CD4-positive, alpha-beta T cell treated with Interleukin-17A for 1 hour (primary cell): ENCODE results near the gene KRT39.
"Not testable (repeated sequence)": the region's sequence is repeated elsewhere in the genome, so short reads cannot be mapped to it uniquely, and the experiment has no call there.

Source experiments
- DNase-seq: peaks from one replicate; pipeline ENCODE4 v3.0.0-alpha.2; 2020

KRT39 gene

DNA sequence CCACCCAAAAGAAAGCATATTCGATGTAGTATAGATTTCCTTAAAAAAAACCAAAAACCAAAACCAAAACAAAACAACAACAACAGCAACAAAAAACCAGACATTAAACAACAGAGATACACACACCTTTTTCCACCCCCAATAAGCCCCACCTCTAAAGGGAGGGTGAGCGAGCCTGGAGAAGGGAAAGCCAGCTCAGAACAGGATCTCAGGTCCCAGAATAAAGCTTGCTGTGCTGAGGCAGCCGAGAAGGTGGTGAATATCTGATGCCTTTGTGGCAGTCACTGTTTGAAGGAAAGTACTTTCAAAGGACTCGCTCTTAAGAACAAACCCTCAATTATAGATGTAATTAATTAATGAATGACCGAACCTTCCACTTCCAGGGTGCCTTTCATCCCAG, 29.8 kb downstream of the KRT39 start:
- DNase-seq: no peak

- DNase-seq: no peak
These were observed 30.2 kb downstream of the KRT39 start for GRCh38 chr17:40936437-40936971.

DNA sequence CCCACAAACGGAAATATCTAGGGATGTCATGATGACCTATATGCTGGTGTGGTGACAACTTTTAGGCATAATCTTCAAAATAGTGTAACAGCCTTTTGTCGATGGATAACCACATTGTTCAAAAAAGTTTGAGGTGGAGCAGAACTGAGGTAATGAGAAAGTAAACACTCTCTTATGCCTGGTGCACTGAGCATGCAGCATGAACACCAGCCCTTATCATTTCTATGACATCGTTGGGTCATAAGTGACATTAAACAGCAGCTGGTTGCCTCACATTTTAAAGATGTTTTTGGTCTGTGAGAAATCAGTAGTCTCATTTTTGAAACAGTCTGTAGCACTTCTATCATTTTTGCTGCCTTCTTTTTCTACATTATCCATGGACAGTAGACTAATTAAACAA, 31.1 kb downstream of the KRT39 start:
- DNase-seq: no peak

- DNase-seq: no peak
These were observed 34.1 kb downstream of the KRT39 start for GRCh38 chr17:40932608-40933007.

GRCh38 chr17:40931311-40931710, 35.4 kb downstream of the KRT39 start:
- DNase-seq: no peak

DNA sequence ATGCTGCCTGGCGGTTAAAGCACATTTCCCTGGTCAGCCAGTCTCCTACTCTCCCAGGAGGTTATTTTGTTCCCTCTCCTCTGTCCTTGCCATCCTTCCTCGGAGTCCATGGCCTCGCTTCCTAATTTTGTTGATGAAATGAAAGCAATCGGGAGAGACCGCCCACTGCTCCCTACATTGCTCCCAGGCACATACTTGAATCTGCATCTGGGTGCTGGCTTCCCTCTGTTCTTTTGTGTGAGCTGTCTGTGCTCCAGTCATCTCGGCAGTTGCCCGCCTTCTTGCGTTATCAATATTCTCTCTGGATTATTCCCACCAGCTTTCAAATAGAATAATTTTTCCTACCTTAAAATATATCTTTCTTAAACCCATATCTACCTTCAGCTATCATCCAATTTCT, 40.4 kb downstream of the KRT39 start:
- no peak for DNase-seq

DNA sequence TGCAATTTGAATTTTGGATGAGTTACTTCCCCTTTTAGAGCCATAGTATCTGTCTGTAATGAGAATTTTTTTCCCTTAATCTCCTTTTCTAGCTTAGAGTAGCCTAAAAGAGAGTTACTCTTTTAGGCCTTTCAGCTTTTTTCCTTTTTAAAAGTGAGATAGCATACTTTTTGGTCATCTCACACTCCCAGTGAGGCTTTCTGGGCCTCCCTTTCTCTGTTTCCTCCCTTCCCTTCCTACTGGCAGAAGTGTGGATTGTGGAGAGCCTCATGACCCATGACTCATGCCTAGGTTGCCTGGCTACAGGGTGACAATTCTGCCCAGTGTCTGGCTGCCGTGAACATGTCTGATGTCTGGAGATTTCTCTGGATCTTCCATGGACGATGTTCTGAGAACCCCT, 44.5 kb downstream of the KRT39 start:
- no peak for DNase-seq

- DNase-seq: no peak
These were observed 45.7 kb downstream of the KRT39 start for GRCh38 chr17:40921026-40921425.

- not testable (repeated sequence) for DNase-seq
These were observed 49.6 kb downstream of the KRT39 start for GRCh38 chr17:40917116-40917515.

DNA sequence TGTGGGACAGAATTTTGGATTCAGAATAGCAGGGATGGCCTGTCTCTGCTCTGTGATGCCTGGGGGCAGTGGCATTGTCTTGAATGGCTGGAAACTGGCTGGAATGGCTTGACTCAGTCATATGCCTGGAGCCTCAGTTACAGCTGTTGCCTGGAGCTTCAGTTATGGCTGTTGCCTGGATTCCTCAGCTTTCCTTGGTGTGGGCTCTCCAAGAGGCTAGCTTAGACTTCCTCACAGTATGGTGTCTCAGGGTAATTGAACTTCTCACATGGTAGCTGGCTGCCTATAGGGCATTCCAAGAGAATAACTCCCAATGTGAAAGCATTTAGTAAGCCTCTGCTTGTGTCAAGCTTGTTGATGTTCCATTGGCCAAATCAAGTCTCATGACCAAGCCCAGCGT, 50.4 kb downstream of the KRT39 start:
- DNase-seq: no peak

DNA sequence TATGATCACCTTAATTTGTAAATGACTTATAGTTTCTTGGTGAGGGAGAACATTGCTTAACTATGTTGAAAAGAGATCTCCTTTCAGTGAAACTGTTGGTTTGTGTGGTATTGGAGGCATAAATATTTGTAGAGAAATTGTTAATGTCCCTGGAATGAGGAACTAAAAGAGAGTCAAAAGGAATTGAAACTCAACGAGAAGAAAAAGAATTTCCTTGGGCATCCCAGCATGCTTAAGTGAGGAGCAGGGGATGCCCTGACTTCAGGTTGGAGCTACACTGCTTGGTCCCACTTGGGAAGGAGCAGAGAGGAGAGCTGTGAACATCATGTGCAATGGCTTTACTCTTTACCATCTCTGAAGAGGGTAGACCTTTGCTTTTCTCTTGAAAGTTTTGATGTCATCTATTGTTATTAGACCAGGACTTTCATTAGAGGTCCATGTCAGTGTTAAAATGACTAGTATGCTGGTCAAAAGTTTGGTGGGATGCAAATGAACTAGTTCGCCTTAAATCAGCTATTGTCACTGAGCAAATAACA, 51.0 kb downstream of the KRT39 start:
- DNase-seq: peak; percentile 5

- no peak for DNase-seq
These were observed 51.5 kb downstream of the KRT39 start for GRCh38 chr17:40915199-40915661.

GRCh38 chr17:40914075-40914855, 52.5 kb downstream of the KRT39 start:
- DNase-seq: no peak

DNA sequence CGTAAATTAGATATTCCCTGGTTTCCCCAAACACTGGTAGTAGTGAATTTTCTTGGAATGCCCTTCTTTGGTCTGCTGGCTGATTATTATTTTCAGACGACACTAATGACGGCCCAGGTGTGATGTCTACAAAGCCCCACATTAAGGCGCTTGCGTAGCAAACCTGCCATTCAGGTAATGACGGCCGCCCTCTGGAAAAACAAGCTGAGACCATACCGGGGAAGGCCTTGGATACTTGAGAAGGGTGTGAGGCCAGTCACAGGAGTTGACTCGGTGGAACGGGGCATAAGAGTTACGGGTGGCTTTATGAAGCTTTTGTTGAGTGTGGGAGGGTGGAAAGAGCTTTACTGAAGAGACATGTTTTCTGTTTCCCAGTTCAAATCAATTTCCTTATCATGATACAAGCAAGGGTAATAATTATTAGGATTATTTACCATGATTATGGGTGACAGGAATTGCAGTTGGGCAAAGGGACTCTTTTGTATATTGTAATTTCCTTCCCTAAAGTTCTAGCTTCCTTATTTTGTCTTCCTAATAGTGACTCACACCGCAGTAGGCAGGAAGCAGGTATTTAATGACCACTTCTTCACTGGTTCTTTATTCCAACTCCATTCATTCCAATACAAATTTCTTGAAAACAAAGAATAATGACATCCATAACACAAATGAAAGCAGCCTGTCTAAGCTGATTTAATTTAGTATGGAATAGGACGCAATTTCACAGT, 54.1 kb downstream of the KRT39 start:
- DNase-seq: no peak

DNA sequence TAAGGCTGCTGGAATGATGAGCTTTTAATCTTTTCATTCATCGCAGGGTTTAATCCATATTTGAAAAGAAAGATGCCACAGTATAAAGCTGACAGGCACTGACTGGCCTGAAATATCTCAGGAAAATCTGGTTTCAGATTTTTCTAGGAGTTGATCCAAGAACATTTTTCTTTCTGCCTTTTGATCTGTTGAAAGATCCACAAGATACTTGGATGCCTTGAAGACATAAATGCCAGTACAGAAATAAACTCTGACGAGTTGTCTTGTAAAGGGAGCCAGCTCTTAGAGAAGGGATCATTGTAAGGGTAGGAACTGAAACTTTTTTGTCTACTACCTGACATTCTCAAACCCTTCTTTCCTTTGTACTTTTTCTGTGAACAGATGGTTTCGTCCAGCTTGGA, 56.3 kb downstream of the KRT39 start:
- no peak for DNase-seq

- DNase-seq: no peak
These were observed 57.0 kb downstream of the KRT39 start for GRCh38 chr17:40909755-40910154.

GRCh38 chr17:40909351-40909750, 57.4 kb downstream of the KRT39 start:
- DNase-seq: peak; percentile 78
